GM18868 (cell line): Measurements from ENCODE around the gene APOBEC3H.

Experiments
- ATAC-seq: cut with Tn5 transposase; IDR thresholded peaks from one replicate; pipeline ENCODE4 v1.9.1; 2021; ENCODE audit warnings: mild to moderate bottlenecking, moderate library complexity; ENCODE audit not compliant: unreplicated experiment

APOBEC3H gene

GRCh38 chr22:39134366-39135091 is 37.5 kb downstream of the APOBEC3H start:
- no peak for ATAC-seq

- ATAC-seq = no peak
Measured at GRCh38 chr22:39135092-39135896, 38.2 kb downstream of the APOBEC3H start.

- ATAC-seq = no peak
Measured at GRCh38 chr22:39136317-39136716, 39.3 kb downstream of the APOBEC3H start.

GRCh38 chr22:39138357-39138997 is 41.4 kb downstream of the APOBEC3H start:
- no peak for ATAC-seq

GRCh38 chr22:39139933-39140332 is 42.9 kb downstream of the APOBEC3H start:
- ATAC-seq = no peak

GRCh38 chr22:39142088-39142680 is 45.1 kb downstream of the APOBEC3H start:
- ATAC-seq = no peak

- ATAC-seq = peak; percentile 32
Measured at GRCh38 chr22:39144101-39144767, 47.2 kb downstream of the APOBEC3H start.

- no peak for ATAC-seq
Measured at GRCh38 chr22:39146256-39147101, 49.4 kb downstream of the APOBEC3H start.

- ATAC-seq = no peak
Measured at GRCh38 chr22:39147335-39148025, 50.4 kb downstream of the APOBEC3H start.

GRCh38 chr22:39148026-39148726 is 51.1 kb downstream of the APOBEC3H start:
- no peak for ATAC-seq

GRCh38 chr22:39148727-39149535 is 51.9 kb downstream of the APOBEC3H start:
- ATAC-seq = no peak

- ATAC-seq = no peak
Measured at GRCh38 chr22:39149915-39150847, 53.1 kb downstream of the APOBEC3H start.

GRCh38 chr22:39150848-39151215 is 53.8 kb downstream of the APOBEC3H start:
- ATAC-seq = no peak

- ATAC-seq = no peak
Measured at GRCh38 chr22:39151329-39151975, 54.4 kb downstream of the APOBEC3H start.

GRCh38 chr22:39152024-39152510 is 55.0 kb downstream of the APOBEC3H start:
- ATAC-seq = peak; percentile 42
